ENCODE measurements around the gene SRXN1. TPM values are rescaled to one million over a fixed set of nuclear protein-coding genes. Genes with fewer than 3 reads are reported as not detected.

SRXN1 gene
- total and polyA plus RNA-seq, 9 of the 15 experiments (the other 6 are each of a cell fraction or from before 2014, with no cell fraction given), result 6.8 to 36.4 (median 21.6) TPM

GRCh38 chr20:675453-676314 is 22.7 kb upstream of the SRXN1 start, which contains the start of gene SCRT2 (continued):
- TF ChIP-seq, protein P1, sequence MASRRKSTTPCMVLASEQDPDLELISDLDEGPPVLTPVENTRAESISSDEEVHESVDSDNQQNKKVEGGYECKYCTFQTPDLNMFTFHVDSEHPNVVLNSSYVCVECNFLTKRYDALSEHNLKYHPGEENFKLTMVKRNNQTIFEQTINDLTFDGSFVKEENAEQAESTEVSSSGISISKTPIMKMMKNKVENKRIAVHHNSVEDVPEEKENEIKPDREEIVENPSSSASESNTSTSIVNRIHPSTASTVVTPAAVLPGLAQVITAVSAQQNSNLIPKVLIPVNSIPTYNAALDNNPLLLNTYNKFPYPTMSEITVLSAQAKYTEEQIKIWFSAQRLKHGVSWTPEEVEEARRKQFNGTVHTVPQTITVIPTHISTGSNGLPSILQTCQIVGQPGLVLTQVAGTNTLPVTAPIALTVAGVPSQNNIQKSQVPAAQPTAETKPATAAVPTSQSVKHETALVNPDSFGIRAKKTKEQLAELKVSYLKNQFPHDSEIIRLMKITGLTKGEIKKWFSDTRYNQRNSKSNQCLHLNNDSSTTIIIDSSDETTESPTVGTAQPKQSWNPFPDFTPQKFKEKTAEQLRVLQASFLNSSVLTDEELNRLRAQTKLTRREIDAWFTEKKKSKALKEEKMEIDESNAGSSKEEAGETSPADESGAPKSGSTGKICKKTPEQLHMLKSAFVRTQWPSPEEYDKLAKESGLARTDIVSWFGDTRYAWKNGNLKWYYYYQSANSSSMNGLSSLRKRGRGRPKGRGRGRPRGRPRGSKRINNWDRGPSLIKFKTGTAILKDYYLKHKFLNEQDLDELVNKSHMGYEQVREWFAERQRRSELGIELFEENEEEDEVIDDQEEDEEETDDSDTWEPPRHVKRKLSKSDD (conservative IDR thresholded peaks at IDR 0.05; ENCODE audit: low read length), result no peak
- TF ChIP-seq SRSF1 (IDR thresholded peaks at IDR 0.05; ENCODE audit: low read depth, low read length) (no peak), MAFK (IDR thresholded peaks at IDR 0.05; ENCODE audit: low read length) (no peak), ZNF282 (CRISPR knock-in tag; IDR thresholded peaks at IDR 0.05) (peak; percentile 69; the same call in 1 of the 2 replicates), ZNF431 (CRISPR knock-in tag; IDR thresholded peaks at IDR 0.05) (peak; percentile 39; the same call in 1 of the 2 replicates), ARNT (IDR thresholded peaks at IDR 0.05) (no peak), ETV1 (tag; conservative IDR thresholded peaks at IDR 0.05; ENCODE audit: low read depth) (no peak), GTF2E2 (tag; IDR thresholded peaks at IDR 0.05) (no peak), RFX5 (IDR thresholded peaks at IDR 0.05; ENCODE audit: low read depth, low read length) (no peak), RBBP5 (IDR thresholded peaks at IDR 0.05; ENCODE audit: borderline replicate concordance, insufficient read depth, low read length, poor library complexity, severe bottlenecking) (peak; percentile 64), U2AF2 (optimal IDR thresholded peaks at IDR 0.05; ENCODE audit: low read depth, low read length) (no peak), ETS2 (tag; IDR thresholded peaks at IDR 0.05; ENCODE audit: borderline replicate concordance, poor library complexity, severe bottlenecking) (no peak), MED1 (CRISPR knock-in tag; IDR thresholded peaks at IDR 0.05; ENCODE audit: borderline replicate concordance) (no peak), POU5F1 (IDR thresholded peaks at IDR 0.05; ENCODE audit: borderline replicate concordance, low read depth, low read length, partially characterized antibody) (no peak), USF2 (CRISPR knock-in tag; IDR thresholded peaks at IDR 0.05) (no peak), HIVEP1 (CRISPR knock-in tag; IDR thresholded peaks at IDR 0.05) (no peak), SREBF2 (CRISPR knock-in tag; IDR thresholded peaks at IDR 0.05) (no peak), SIN3B (IDR thresholded peaks at IDR 0.05; ENCODE audit: low read depth) (0 out of 2 replicates have a peak, but pooled peaks have one; percentile 25), ZNF175 (CRISPR knock-in tag; IDR thresholded peaks at IDR 0.05; ENCODE audit: low read depth) (no peak), ELF2 (CRISPR knock-in tag; IDR thresholded peaks at IDR 0.05) (no peak), BCOR (IDR thresholded peaks at IDR 0.05) (no peak)
- TF ChIP-seq, protein P2, sequence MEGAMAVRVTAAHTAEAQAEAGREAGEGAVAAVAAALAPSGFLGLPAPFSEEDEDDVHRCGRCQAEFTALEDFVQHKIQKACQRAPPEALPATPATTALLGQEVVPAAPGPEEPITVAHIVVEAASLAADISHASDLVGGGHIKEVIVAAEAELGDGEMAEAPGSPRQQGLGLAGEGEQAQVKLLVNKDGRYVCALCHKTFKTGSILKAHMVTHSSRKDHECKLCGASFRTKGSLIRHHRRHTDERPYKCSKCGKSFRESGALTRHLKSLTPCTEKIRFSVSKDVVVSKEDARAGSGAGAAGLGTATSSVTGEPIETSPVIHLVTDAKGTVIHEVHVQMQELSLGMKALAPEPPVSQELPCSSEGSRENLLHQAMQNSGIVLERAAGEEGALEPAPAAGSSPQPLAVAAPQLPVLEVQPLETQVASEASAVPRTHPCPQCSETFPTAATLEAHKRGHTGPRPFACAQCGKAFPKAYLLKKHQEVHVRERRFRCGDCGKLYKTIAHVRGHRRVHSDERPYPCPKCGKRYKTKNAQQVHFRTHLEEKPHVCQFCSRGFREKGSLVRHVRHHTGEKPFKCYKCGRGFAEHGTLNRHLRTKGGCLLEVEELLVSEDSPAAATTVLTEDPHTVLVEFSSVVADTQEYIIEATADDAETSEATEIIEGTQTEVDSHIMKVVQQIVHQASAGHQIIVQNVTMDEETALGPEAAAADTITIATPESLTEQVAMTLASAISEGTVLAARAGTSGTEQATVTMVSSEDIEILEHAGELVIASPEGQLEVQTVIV (CRISPR knock-in tag; IDR thresholded peaks at IDR 0.05; ENCODE audit: borderline replicate concordance), result no peak

Measured in K562 (cell line).